Neural cell (in vitro differentiated cells): ENCODE measurements around the gene PTPRD. TPM values are rescaled to one million over a fixed set of nuclear protein-coding genes. Genes with fewer than 3 reads are reported as not detected.

ENCODE experiments used
- H2AFZ ChIP-seq: fragments of 200-600, 300-800 bp; sonication (generic), shearing (Covaris generic); 2 replicates; pipeline ENCODE4 v1.6.0; 2014; ENCODE audit warnings: low read depth, mild to moderate bottlenecking, antibody characterized with exemption, low read length, moderate library complexity
- H3F3A ChIP-seq: fragments of 200-600 bp; shearing (Covaris generic); 2 replicates; pipeline ENCODE4 v1.6.1; 2016; ENCODE audit warnings: mild to moderate bottlenecking, moderate library complexity, mixed read lengths, antibody characterized with exemption, low read length; ENCODE audit not compliant: insufficient read depth, poor library complexity, severe bottlenecking
- H3K27ac ChIP-seq: fragments of 200-600, 300-800 bp; sonication (generic), shearing (Covaris generic); 2 replicates; pipeline ENCODE4 v1.5.1; 2014; ENCODE audit warnings: mild to moderate bottlenecking, low read length, moderate library complexity
- H3K27me3 ChIP-seq: fragments of 300-800, 200-600 bp; sonication (generic), shearing (Covaris generic); 2 replicates; pipeline ENCODE4 v1.6.0; 2014; ENCODE audit warnings: mild to moderate bottlenecking, low read depth, low read length, moderate library complexity; ENCODE audit not compliant: insufficient read depth
- H3K36me3 ChIP-seq: fragments of 300-800, 200-600 bp; sonication (generic), shearing (Covaris generic); 2 replicates; pipeline ENCODE4 v1.5.1; 2014; ENCODE audit warnings: mild to moderate bottlenecking, antibody characterized with exemption, low read length, moderate library complexity; ENCODE audit not compliant: insufficient read depth
- H3K4me2 ChIP-seq: fragments of 300-800, 200-600 bp; sonication (generic), shearing (Covaris generic); 2 replicates; pipeline ENCODE4 v1.6.0; 2014; ENCODE audit warnings: mild to moderate bottlenecking, low read length
- H3K4me3 ChIP-seq: fragments of 300-800, 200-600 bp; sonication (generic), shearing (Covaris generic); 2 replicates; pipeline ENCODE4 v1.5.1; 2014; ENCODE audit warnings: mild to moderate bottlenecking, low read length, moderate library complexity
- H3K79me2 ChIP-seq: fragments of 200-600 bp; shearing (Covaris generic); replicated peaks from 2 replicates; pipeline ENCODE4 v1.6.0; 2014; ENCODE audit warnings: mild to moderate bottlenecking, low read length, moderate library complexity; ENCODE audit not compliant: insufficient read depth
- H3K9ac ChIP-seq: fragments of 300-800, 200-600 bp; sonication (generic), shearing (Covaris generic); 2 replicates; pipeline ENCODE4 v1.6.1; 2016; ENCODE audit warnings: mild to moderate bottlenecking, low read length, mixed read lengths
- H3K9me2 ChIP-seq: fragments of 200-600 bp; shearing (Covaris generic); 2 replicates; pipeline ENCODE4 v1.6.1; 2016; ENCODE audit warnings: mild to moderate bottlenecking, low read length, mixed read lengths; ENCODE audit not compliant: insufficient read depth
- H3K9me3 ChIP-seq: fragments of 200-600, 300-800 bp; sonication (generic), shearing (Covaris generic); 2 replicates; pipeline ENCODE4 v1.6.1; 2016; ENCODE audit warnings: mild to moderate bottlenecking, mixed run types, low read length, moderate library complexity, mixed read lengths
- H4K20me1 ChIP-seq: fragments of 200-600 bp; shearing (Covaris generic); 2 replicates; pipeline ENCODE4 v1.6.1; 2016; ENCODE audit warnings: mild to moderate bottlenecking, mixed run types; ENCODE audit not compliant: insufficient read depth
- EP300 ChIP-seq: fragments of 450-650 bp; conservative IDR thresholded peaks from 2 replicates; pipeline ENCODE4 v1.6.1; 2014; ENCODE audit warnings: antibody characterized with exemption, mild to moderate bottlenecking, moderate library complexity; ENCODE audit not compliant: poor library complexity, severe bottlenecking
- EZH2 ChIP-seq: fragments of 200-600, 300-800 bp; shearing (Covaris generic), sonication (generic); IDR thresholded peaks from 2 replicates; pipeline ENCODE4 v1.6.1; 2014; ENCODE audit warnings: antibody characterized with exemption, low read length, borderline replicate concordance, mild to moderate bottlenecking; ENCODE audit not compliant: insufficient read depth, poor library complexity, severe bottlenecking
- MXI1 ChIP-seq: fragments of 450-650 bp; conservative IDR thresholded peaks from 2 replicates; pipeline ENCODE4 v1.6.1; 2014; ENCODE audit warnings: antibody characterized with exemption, mild to moderate bottlenecking; ENCODE audit not compliant: poor library complexity, severe bottlenecking
- POLR2AphosphoS5 ChIP-seq: IDR thresholded peaks from 2 replicates; pipeline ENCODE4 v1.6.1; 2012
- RAD21 ChIP-seq: fragments of 450-650 bp; conservative IDR thresholded peaks from 2 replicates; pipeline ENCODE4 v1.6.1; 2014; ENCODE audit warnings: antibody characterized with exemption, mild to moderate bottlenecking, moderate library complexity
- REST ChIP-seq: IDR thresholded peaks from 2 replicates; pipeline ENCODE4 v1.6.1; 2012; ENCODE audit warnings: borderline replicate concordance
- SMC3 ChIP-seq: fragments of 450-650 bp; conservative IDR thresholded peaks from 2 replicates; pipeline ENCODE4 v1.6.1; 2014; ENCODE audit warnings: antibody characterized with exemption, mild to moderate bottlenecking, moderate library complexity; ENCODE audit not compliant: poor library complexity
- TAF1 ChIP-seq: IDR thresholded peaks from 2 replicates; pipeline ENCODE4 v1.6.1; 2012; ENCODE audit warnings: low read depth
- polyA plus RNA-seq: library from polyadenylated mRNA; depleted of rRNA; stranded (reverse); fragments of >200 nt; gene quantifications from 2 replicates; pipeline ENCODE4 v1.2.3, GENCODE V29; 2014
- TF ChIP-seq, protein P1 (sequence below): fragments of 450-650 bp; IDR thresholded peaks from 2 replicates; pipeline ENCODE4 v1.5.1; 2014; ENCODE audit warnings: antibody characterized with exemption, mild to moderate bottlenecking, moderate library complexity; ENCODE audit not compliant: poor library complexity, severe bottlenecking

PTPRD gene
- polyA plus RNA-seq, 1 donor from 2014 or later = 143 TPM

DNA sequence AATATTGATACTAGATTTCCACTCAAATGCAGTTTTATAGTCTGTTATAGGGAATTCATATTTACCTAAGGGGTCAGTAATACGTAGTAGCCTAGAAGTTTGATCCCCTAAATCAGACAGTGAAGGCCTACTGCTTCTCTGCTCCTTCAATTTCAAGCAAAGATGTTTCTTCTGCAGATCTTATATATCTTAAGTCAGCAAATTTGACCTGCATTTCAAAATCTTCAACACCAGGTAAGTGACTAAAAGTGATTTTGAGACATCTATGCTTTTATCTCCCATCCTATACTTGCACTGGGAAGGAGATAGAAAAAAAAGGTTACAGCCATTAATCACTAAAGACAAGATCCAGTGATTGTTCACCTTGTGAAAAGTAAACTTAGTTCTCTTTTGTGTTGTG lies 363.9 kb downstream of the PTPRD start:
- Histone ChIP-seq H3K27ac (no peak overlapping the region), H3K9me3 (no peaks in the 10 kb centered on the region), H3K4me2 (no peak overlapping the region), H3K79me2 (no peaks in the 10 kb centered on the region), H3K9me2 (no peaks in the 10 kb centered on the region), H3K27me3 (no peaks in the 10 kb centered on the region), H4K20me1 (no peaks in the 10 kb centered on the region), H3K9ac (no peak overlapping the region), H3K36me3 (no peaks in the 10 kb centered on the region), H3F3A (no peaks in the 10 kb centered on the region), H2AFZ (no peak overlapping the region), H3K4me3 (no peak overlapping the region)
- no peak for TF ChIP-seq POLR2AphosphoS5
- no peak for TF ChIP-seq TAF1
- TF ChIP-seq EZH2 = no peak
- TF ChIP-seq, protein P1, sequence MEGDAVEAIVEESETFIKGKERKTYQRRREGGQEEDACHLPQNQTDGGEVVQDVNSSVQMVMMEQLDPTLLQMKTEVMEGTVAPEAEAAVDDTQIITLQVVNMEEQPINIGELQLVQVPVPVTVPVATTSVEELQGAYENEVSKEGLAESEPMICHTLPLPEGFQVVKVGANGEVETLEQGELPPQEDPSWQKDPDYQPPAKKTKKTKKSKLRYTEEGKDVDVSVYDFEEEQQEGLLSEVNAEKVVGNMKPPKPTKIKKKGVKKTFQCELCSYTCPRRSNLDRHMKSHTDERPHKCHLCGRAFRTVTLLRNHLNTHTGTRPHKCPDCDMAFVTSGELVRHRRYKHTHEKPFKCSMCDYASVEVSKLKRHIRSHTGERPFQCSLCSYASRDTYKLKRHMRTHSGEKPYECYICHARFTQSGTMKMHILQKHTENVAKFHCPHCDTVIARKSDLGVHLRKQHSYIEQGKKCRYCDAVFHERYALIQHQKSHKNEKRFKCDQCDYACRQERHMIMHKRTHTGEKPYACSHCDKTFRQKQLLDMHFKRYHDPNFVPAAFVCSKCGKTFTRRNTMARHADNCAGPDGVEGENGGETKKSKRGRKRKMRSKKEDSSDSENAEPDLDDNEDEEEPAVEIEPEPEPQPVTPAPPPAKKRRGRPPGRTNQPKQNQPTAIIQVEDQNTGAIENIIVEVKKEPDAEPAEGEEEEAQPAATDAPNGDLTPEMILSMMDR = no peak
- TF ChIP-seq RAD21 = no peak
- no peak for TF ChIP-seq MXI1
- TF ChIP-seq EP300 = no peak
- no peak for TF ChIP-seq REST
- no peak for TF ChIP-seq SMC3

DNA sequence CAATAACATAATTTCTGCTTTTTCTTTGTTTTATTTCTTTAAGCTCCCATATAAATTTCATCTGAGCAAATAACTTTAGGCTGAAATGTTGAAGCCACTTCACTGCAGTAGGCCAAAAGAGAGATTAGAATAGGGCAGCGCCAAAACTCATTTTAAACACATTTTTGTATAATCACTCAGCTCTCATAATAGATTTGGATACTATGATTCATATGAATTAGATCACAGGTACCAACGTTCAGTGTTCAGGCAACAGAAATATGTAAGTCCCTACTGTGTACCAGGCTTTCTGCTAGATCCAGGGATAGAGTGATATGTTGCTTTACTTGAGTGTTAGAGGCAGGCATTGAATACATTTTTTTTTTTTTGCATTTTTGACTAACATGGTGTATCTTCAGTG lies 370.5 kb downstream of the PTPRD start:
- H3K27me3 ChIP-seq = no peaks in the 10 kb centered on the region
- H3F3A ChIP-seq = no peaks in the 10 kb centered on the region
- no peaks in the 10 kb centered on the region for H3K9me3 ChIP-seq
- no peak overlapping the region for H3K4me3 ChIP-seq
- no peaks in the 10 kb centered on the region for H3K9me2 ChIP-seq
- no peak overlapping the region for H3K4me2 ChIP-seq
- no peak overlapping the region for H3K27ac ChIP-seq
- no peak overlapping the region for H3K9ac ChIP-seq
- H2AFZ ChIP-seq = no peak overlapping the region
- no peaks in the 10 kb centered on the region for H3K36me3 ChIP-seq
- H3K79me2 ChIP-seq = no peaks in the 10 kb centered on the region
- H4K20me1 ChIP-seq = no peaks in the 10 kb centered on the region
- TF ChIP-seq, protein P1 = no peak
- no peak for TF ChIP-seq EP300
- no peak for TF ChIP-seq EZH2
- TF ChIP-seq TAF1 = no peak
- TF ChIP-seq MXI1 = no peak
- TF ChIP-seq SMC3 = no peak
- TF ChIP-seq RAD21 = no peak
